Esophagus muscularis mucosa (tissue), 4 donors: ENCODE data around the gene TTBK1. TPM values are rescaled to one million over a fixed set of nuclear protein-coding genes. Genes with fewer than 3 reads are reported as not detected.
"Not testable (repeated sequence)": the region's sequence is repeated elsewhere in the genome, so short reads cannot be mapped to it uniquely, and the experiment has no call there.

Experiments used
- DNase-seq: peaks from one replicate; pipeline ENCODE4 v3.0.0-alpha.2; 2017; ENCODE audit errors: extremely low spot score
- H3K27ac ChIP-seq, 4 donors: fragments of 200-600 bp; sonication (generic); replicated peaks in 1 of 4; 1 replicate in 3 of 4; 2 replicates in 1 of 4; pipeline ENCODE4 v1.5.1; 2016 to 2019; ENCODE audit warnings: mild to moderate bottlenecking in 1 of 4
- H3K27me3 ChIP-seq, 4 donors: fragments of 200-600 bp; sonication (generic); one replicate each; pipeline versions ENCODE4 v1.5.1 to v1.6.0; 2016 to 2019
- H3K36me3 ChIP-seq, 4 donors: fragments of 200-600 bp; sonication (generic); one replicate each; pipeline ENCODE4 v1.5.1; 2016 to 2019
- H3K4me1 ChIP-seq, 4 donors: fragments of 200-600 bp; sonication (generic); one replicate each; pipeline ENCODE4 v1.5.1; 2016 to 2019
- H3K4me3 ChIP-seq, 4 donors: fragments of 200-600 bp; sonication (generic); 1 replicate in 2 of 4; 2 replicates in 2 of 4; pipeline ENCODE4 v1.5.1; 2016 to 2019; ENCODE audit warnings: mild to moderate bottlenecking in 4 of 4, moderate library complexity in 1 of 4
- H3K9me3 ChIP-seq, 4 donors: fragments of 200-600 bp; sonication (generic); 1 replicate in 3 of 4; 2 replicates in 1 of 4; pipeline ENCODE4 v1.5.1; 2016 to 2019
- EP300 ChIP-seq: sonication (generic); formaldehyde crosslinking; IDR thresholded peaks from one replicate; pipeline ENCODE4 v1.6.1; 2017; ENCODE audit warnings: antibody characterized with exemption
- POLR2A ChIP-seq: fragments of 450-650 bp; IDR thresholded peaks from one replicate; pipeline ENCODE4 v1.6.1; 2017; ENCODE audit warnings: antibody characterized with exemption, moderate library complexity, mild to moderate bottlenecking, low read depth
- POLR2AphosphoS5 ChIP-seq, 2 donors: sonication (generic); formaldehyde crosslinking; IDR thresholded peaks; one replicate each; pipeline ENCODE4 v1.6.1; 2017; ENCODE audit warnings: antibody characterized with exemption in 2 of 2
- WGBS: methylation state at CpG from one replicate; pipeline ENCODE4 v1.1.5; 2018; 5-methylcytosine and 5-hydroxymethylcytosine counted together
- intact Hi-C: fragments of 100-400 bp; cut with DNase I; formaldehyde crosslinking; loops from one replicate; pipeline ENCODE4 v1.15.1; 2023
- total RNA-seq, 4 donors: library from RNA; depleted of rRNA; stranded (reverse); fragments of >200 nt; gene quantifications; one replicate each; pipeline versions ENCODE4 v1.1.0 to v1.2.1, GENCODE V29; 2016
- TF ChIP-seq, protein P1 (sequence below), 3 experiments: fragments of 200-600 bp in 2 of 3; fragments of 450-650 bp in 1 of 3; sonication (generic) in 2 of 3; IDR thresholded peaks; one replicate each; pipeline ENCODE4 v1.5.1; 2017 to 2019; ENCODE audit warnings: antibody characterized with exemption in 3 of 3, mild to moderate bottlenecking in 2 of 3, moderate library complexity in 1 of 3

Gene TTBK1
- total RNA-seq, 4 donors from 2014 or later, result under 0.01 to 0.29 (median 0.03) TPM

DNA sequence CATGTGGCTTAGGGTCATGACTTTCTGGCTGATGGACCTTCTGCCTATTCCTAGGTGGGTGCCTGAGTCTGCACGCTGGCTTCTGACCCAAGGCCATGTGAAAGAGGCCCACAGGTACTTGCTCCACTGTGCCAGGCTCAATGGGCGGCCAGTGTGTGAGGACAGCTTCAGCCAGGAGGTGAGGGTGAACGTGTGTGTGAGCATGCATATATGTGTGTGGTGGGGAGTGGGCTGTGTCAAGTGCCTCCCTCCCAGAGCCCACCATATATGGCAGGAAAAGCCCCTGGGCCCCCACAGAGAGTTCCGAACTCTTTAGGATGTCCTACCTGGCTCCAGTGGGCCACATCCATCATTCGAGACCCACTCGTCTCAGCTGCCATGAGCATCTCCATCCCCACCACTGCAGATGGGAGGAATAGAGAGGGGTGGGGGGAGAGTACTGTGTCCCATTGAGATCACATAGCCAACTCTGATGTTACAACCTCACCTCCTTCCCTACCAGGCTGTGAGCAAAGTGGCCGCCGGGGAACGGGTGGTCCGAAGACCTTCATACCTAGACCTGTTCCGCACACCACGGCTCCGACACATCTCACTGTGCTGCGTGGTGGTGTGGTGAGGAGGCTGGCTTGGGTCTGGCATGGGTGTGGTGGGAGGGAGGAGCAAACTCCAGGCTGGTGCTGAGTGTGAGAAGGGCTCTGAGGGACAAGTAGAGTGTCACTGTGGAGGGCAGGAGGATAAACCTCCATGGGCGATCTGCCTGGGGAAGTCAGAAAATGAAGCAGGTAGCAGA is 58.0 kb downstream of the TTBK1 start:
- H3K27ac ChIP-seq, result no peak overlapping the region
- 90% methylated on average over 13 of the region's 15 CpGs for WGBS
- no peak for TF ChIP-seq POLR2A
- TF ChIP-seq EP300, result no peak
- TF ChIP-seq, protein P1, sequence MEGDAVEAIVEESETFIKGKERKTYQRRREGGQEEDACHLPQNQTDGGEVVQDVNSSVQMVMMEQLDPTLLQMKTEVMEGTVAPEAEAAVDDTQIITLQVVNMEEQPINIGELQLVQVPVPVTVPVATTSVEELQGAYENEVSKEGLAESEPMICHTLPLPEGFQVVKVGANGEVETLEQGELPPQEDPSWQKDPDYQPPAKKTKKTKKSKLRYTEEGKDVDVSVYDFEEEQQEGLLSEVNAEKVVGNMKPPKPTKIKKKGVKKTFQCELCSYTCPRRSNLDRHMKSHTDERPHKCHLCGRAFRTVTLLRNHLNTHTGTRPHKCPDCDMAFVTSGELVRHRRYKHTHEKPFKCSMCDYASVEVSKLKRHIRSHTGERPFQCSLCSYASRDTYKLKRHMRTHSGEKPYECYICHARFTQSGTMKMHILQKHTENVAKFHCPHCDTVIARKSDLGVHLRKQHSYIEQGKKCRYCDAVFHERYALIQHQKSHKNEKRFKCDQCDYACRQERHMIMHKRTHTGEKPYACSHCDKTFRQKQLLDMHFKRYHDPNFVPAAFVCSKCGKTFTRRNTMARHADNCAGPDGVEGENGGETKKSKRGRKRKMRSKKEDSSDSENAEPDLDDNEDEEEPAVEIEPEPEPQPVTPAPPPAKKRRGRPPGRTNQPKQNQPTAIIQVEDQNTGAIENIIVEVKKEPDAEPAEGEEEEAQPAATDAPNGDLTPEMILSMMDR (IDR thresholded peaks at IDR 0.05), result no peak
- no peak for TF ChIP-seq POLR2AphosphoS5 (IDR thresholded peaks at IDR 0.05)
- H3K9me3 ChIP-seq, result no peaks in the 10 kb centered on the region
- intact Hi-C loops, result no loop called here
- H3K27me3 ChIP-seq, result peaks cover 0 to 45% (median 0%) of the 10 kb centered on the region in 4 donors
- H3K4me3 ChIP-seq, result no peak overlapping the region
- no peak for DNase-seq
- H3K36me3 ChIP-seq, result no peaks in the 10 kb centered on the region
- peaks cover 0 to 5% (median 2%) of the 10 kb centered on the region in 4 donors for H3K4me1 ChIP-seq

DNA sequence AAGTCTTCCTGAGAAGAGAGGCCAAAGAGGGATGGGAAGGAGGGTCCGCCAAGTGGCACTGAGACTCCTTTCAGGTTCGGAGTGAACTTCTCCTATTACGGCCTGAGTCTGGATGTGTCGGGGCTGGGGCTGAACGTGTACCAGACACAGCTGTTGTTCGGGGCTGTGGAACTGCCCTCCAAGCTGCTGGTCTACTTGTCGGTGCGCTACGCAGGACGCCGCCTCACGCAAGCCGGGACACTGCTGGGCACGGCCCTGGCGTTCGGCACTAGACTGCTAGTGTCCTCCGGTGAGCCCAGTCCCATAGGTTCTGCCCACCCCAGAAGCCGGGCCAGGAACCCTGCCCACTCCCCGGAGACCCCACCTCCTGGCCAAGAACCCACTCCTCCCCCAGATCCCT is 58.8 kb downstream of the TTBK1 start:
- no peak for TF ChIP-seq POLR2A
- no peak for TF ChIP-seq EP300
- TF ChIP-seq POLR2AphosphoS5 (IDR thresholded peaks at IDR 0.05), result no peak
- TF ChIP-seq, protein P1 (IDR thresholded peaks at IDR 0.05), result no peak
- WGBS, result 81% methylated on average over 10 of the region's 19 CpGs
- no peak for DNase-seq
- no peaks in the 10 kb centered on the region for H3K9me3 ChIP-seq
- H3K4me1 ChIP-seq, result peaks cover 0 to 5% (median 2%) of the 10 kb centered on the region in 4 donors
- H3K27ac ChIP-seq, result no peak overlapping the region
- no peaks in the 10 kb centered on the region for H3K36me3 ChIP-seq
- no peak overlapping the region for H3K4me3 ChIP-seq
- intact Hi-C loops, result no loop called here
- H3K27me3 ChIP-seq, result peaks cover 0 to 49% (median 0%) of the 10 kb centered on the region in 4 donors

DNA sequence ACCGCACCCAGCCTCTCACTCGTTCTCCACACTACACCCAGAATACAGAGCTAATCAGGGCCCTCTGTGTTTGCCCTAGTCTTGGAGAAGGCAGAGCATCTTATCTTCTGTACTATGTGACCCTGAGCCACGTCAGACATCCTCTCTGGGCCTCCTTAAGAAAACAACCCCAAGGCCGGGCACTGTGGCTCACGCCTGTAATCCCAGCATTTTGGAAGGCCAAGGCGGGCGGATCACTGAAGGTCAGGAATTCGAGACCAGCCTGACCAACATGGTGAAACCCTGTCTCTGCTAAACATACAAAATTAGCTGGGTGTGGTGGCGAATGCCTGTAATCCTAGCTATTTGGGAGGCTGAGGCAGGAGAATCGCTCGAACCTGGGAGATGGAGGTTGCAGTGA is 59.7 kb downstream of the TTBK1 start:
- intact Hi-C loops, H3K4me3 ChIP-seq, DNase-seq, H3K27ac ChIP-seq, H3K4me1 ChIP-seq, H3K9me3 ChIP-seq, H3K36me3 ChIP-seq: not testable (repeated sequence)
- H3K27me3 ChIP-seq, result peaks cover 0 to 52% (median 0%) of the 10 kb centered on the region in 4 donors
- 89% methylated on average over 11 of the region's 11 CpGs for WGBS

DNA sequence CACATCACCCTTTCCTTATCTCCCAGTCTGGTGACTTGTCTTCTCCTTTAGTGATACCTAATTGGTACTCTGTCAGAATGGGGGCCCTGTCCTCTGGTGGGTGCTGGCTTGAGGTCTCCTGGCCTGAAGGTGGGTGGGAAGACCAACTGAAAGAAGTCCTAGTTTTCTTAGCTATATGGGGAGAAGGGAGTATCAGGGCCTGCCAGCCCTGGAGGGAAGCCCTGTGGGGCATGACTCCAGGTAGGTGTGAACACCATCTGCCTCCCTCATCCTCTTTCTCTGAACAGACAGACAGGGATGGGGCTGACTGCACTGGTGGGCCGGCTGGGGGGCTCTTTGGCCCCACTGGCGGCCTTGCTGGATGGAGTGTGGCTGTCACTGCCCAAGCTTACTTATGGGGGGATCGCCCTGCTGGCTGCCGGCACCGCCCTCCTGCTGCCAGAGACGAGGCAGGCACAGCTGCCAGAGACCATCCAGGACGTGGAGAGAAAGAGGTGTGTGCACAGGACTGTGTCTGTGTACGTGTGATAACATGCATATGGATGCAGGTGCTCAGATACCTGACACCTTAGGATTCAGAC is 60.6 kb downstream of the TTBK1 start:
- Histone ChIP-seq H3K27ac (no peak overlapping the region), H3K4me3 (no peak overlapping the region), H3K9me3 (no peaks in the 10 kb centered on the region), H3K4me1 (peaks cover 10 to 12% (median 11%) of the 10 kb centered on the region in 4 donors), H3K27me3 (peaks cover 0 to 47% (median 0%) of the 10 kb centered on the region in 4 donors), H3K36me3 (no peaks in the 10 kb centered on the region)
- TF ChIP-seq, protein P1 (IDR thresholded peaks at IDR 0.05), result no peak
- no peak for TF ChIP-seq POLR2A
- no peak for TF ChIP-seq EP300
- TF ChIP-seq POLR2AphosphoS5 (IDR thresholded peaks at IDR 0.05), result no peak
- no peak for DNase-seq
- 63% methylated on average over 2 of the region's 8 CpGs for WGBS
- intact Hi-C loops, result no loop called here

DNA sequence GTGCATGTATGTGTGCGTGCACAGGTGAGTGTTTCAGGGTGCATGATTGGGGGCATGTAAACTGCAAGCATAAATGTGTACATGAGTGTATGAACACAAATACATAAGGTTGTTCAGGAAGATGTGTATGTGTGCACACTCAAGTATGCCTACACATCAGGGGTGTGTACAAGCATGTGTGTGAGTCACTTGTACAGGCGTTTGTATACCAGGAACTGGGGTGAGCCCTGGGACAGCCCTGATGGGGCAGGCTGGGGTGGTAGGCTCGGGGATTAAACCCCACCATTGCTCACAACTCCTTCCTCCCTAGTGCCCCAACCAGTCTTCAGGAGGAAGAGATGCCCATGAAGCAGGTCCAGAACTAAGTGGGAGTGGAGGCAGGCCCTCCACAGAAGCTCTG is 61.1 kb downstream of the TTBK1 start:
- no peak for DNase-seq
- no peaks in the 10 kb centered on the region for H3K36me3 ChIP-seq
- no peak overlapping the region for H3K4me3 ChIP-seq
- TF ChIP-seq POLR2AphosphoS5 (IDR thresholded peaks at IDR 0.05) (no peak), EP300 (no peak), POLR2A (no peak)
- TF ChIP-seq, protein P1 (IDR thresholded peaks at IDR 0.05), result no peak
- peaks cover 0 to 41% (median 0%) of the 10 kb centered on the region in 4 donors for H3K27me3 ChIP-seq
- H3K9me3 ChIP-seq, result no peaks in the 10 kb centered on the region
- no peak overlapping the region for H3K27ac ChIP-seq
- intact Hi-C loops, result no loop called here
- H3K4me1 ChIP-seq, result peaks cover 11 to 17% (median 15%) of the 10 kb centered on the region in 4 donors
- 81% methylated on average over 3 of the region's 3 CpGs for whole genome bisulfite sequencing
